Stimulated activated naive CD4-positive, alpha-beta T cell treated with Interleukin-2 at 50 U/mL for 16 hours (primary cell): Measurements from ENCODE around the gene TIMM23B.
"Not testable (repeated sequence)": the region's sequence is repeated elsewhere in the genome, so short reads cannot be mapped to it uniquely, and the experiment has no call there.

ENCODE experiments used
- DNase-seq: peaks from one replicate; lab custom pipeline; 2025; lab: John Stamatoyannopoulos, UW

Gene TIMM23B

GRCh38 chr10:49941447-49942338 lies at the start of gene TIMM23B, which contains the start of gene PARG:
Gene TIMM23B, plus strand, starts transcription at chr10:49942053. Its CDS starts 142 bp downstream, at chr10:49942195.
Gene PARG, minus strand, starts transcription at chr10:49942027. Its CDS starts 302 bp downstream, at chr10:49941725.
- DNase-seq: peak; percentile 72

GRCh38 chr10:49899999-49900398 lies 41.9 kb upstream of the TIMM23B start:
- DNase-seq: not testable (repeated sequence)

GRCh38 chr10:49900406-49900805 lies 41.4 kb upstream of the TIMM23B start:
- DNase-seq: not testable (repeated sequence)

GRCh38 chr10:49903829-49904228 lies 38.0 kb upstream of the TIMM23B start:
- DNase-seq: not testable (repeated sequence)

GRCh38 chr10:49908290-49909080 lies 33.4 kb upstream of the TIMM23B start:
- not testable (repeated sequence) for DNase-seq

GRCh38 chr10:49910295-49910694 lies 31.6 kb upstream of the TIMM23B start:
- not testable (repeated sequence) for DNase-seq

GRCh38 chr10:49916451-49916850 lies 25.4 kb upstream of the TIMM23B start:
- not testable (repeated sequence) for DNase-seq

- not testable (repeated sequence) for DNase-seq
These were observed 23.9 kb upstream of the TIMM23B start for GRCh38 chr10:49917927-49918326.

GRCh38 chr10:49922041-49922440 lies 19.8 kb upstream of the TIMM23B start:
- not testable (repeated sequence) for DNase-seq

- not testable (repeated sequence) for DNase-seq
These were observed 18.3 kb upstream of the TIMM23B start for GRCh38 chr10:49923572-49923971.

GRCh38 chr10:49931276-49931675 lies 10.6 kb upstream of the TIMM23B start:
- DNase-seq: not testable (repeated sequence)

GRCh38 chr10:49931959-49932728 lies 9.7 kb upstream of the TIMM23B start:
- DNase-seq: not testable (repeated sequence)

- not testable (repeated sequence) for DNase-seq
These were observed 469 bp downstream of the TIMM23B start for GRCh38 chr10:49942339-49942705.

GRCh38 chr10:49943607-49944006 lies 1.8 kb downstream of the TIMM23B start:
- not testable (repeated sequence) for DNase-seq

- DNase-seq: not testable (repeated sequence)
These were observed 6.3 kb downstream of the TIMM23B start for GRCh38 chr10:49948142-49948541.

- not testable (repeated sequence) for DNase-seq
These were observed 6.9 kb downstream of the TIMM23B start for GRCh38 chr10:49948737-49949136.

GRCh38 chr10:49952006-49952405 lies 10.2 kb downstream of the TIMM23B start:
- not testable (repeated sequence) for DNase-seq

- not testable (repeated sequence) for DNase-seq
These were observed 11.3 kb downstream of the TIMM23B start for GRCh38 chr10:49953122-49953521.

GRCh38 chr10:49970331-49970857 lies 28.5 kb downstream of the TIMM23B start:
- DNase-seq: not testable (repeated sequence)

GRCh38 chr10:49971466-49971865 lies 29.6 kb downstream of the TIMM23B start:
- DNase-seq: not testable (repeated sequence)

GRCh38 chr10:49972094-49972493 lies 30.2 kb downstream of the TIMM23B start:
- not testable (repeated sequence) for DNase-seq
